CMK (cell line): ENCODE measurements around the gene OR7D2.
"Not testable (repeated sequence)": the region's sequence is repeated elsewhere in the genome, so short reads cannot be mapped to it uniquely, and the experiment has no call there.

Experiments
- DNase-seq: peaks from one replicate; pipeline ENCODE4 v3.0.0-alpha.2; 2010; ENCODE audit warnings: low read depth

OR7D2 gene

GRCh38 chr19:9178901-9179300 lies at the start of gene OR7D2:
Gene OR7D2, plus strand, starts transcription at chr19:9178979. Its CDS starts 6,803 bp downstream, at chr19:9185782.
- no peak for DNase-seq

- no peak for DNase-seq
Measured at GRCh38 chr19:9130965-9131364, 47.8 kb upstream of the OR7D2 start.

GRCh38 chr19:9132422-9132821 lies 46.4 kb upstream of the OR7D2 start:
- no peak for DNase-seq

GRCh38 chr19:9139609-9140158 lies 39.1 kb upstream of the OR7D2 start:
- no peak for DNase-seq

GRCh38 chr19:9140159-9140874 lies 38.5 kb upstream of the OR7D2 start, which contains the start of gene ZNF317:
Gene ZNF317, plus strand, starts transcription at chr19:9140397. Its CDS starts 15,620 bp downstream, at chr19:9156017.
- DNase-seq = peak; percentile 70

- DNase-seq = no peak
Measured at GRCh38 chr19:9144920-9145319, 33.9 kb upstream of the OR7D2 start.

GRCh38 chr19:9146882-9147281 lies 31.9 kb upstream of the OR7D2 start:
- no peak for DNase-seq

GRCh38 chr19:9148697-9149096 lies 30.1 kb upstream of the OR7D2 start:
- no peak for DNase-seq

- DNase-seq = no peak
Measured at GRCh38 chr19:9149997-9150396, 28.8 kb upstream of the OR7D2 start.

- DNase-seq = no peak
Measured at GRCh38 chr19:9150650-9151049, 28.1 kb upstream of the OR7D2 start.

- no peak for DNase-seq
Measured at GRCh38 chr19:9151367-9151766, 27.4 kb upstream of the OR7D2 start.

GRCh38 chr19:9155591-9155990 lies 23.2 kb upstream of the OR7D2 start:
- DNase-seq = no peak

GRCh38 chr19:9156304-9156703 lies 22.5 kb upstream of the OR7D2 start:
- no peak for DNase-seq

GRCh38 chr19:9159891-9160290 lies 18.9 kb upstream of the OR7D2 start:
- no peak for DNase-seq

GRCh38 chr19:9161427-9161826 lies 17.4 kb upstream of the OR7D2 start:
- DNase-seq = no peak

- DNase-seq = no peak
Measured at GRCh38 chr19:9165261-9165660, 13.5 kb upstream of the OR7D2 start.

- no peak for DNase-seq
Measured at GRCh38 chr19:9166846-9167245, 11.9 kb upstream of the OR7D2 start.

GRCh38 chr19:9171393-9171991 lies 7.3 kb upstream of the OR7D2 start:
- DNase-seq = no peak

GRCh38 chr19:9175326-9175725 lies 3.5 kb upstream of the OR7D2 start:
- no peak for DNase-seq

- no peak for DNase-seq
Measured at GRCh38 chr19:9183000-9183399, 4.2 kb downstream of the OR7D2 start.

GRCh38 chr19:9187191-9187590 lies 8.4 kb downstream of the OR7D2 start:
- no peak for DNase-seq

- no peak for DNase-seq
Measured at GRCh38 chr19:9189535-9189934, 10.8 kb downstream of the OR7D2 start.

GRCh38 chr19:9198044-9198443 lies 19.3 kb downstream of the OR7D2 start:
- DNase-seq = not testable (repeated sequence)
